ENCODE results near the gene KCNK10.

Gene KCNK10

DNA sequence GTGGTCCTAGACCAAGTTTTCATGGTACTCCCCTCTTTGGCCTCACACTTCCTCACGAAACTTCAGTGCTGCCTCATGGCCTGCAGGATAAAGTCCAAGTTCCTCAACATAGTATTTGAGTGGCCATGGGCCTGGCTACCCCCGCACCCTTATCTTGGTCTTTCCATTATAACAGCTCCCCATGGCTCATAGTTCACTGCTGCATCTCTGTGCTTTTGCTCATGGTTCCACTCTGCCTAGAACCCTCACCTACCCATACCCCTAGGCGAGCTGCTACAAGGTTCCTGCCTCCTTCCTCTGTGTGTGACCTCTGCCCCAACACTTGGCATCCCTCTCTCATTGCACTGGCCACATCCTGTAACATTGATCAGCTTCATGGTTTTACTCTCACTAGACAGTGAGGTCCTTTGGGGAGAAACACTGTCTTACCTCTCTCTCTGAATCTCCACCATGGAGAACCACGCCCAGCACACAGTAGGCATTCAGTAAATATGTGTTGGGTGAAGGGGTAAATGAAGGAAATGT, 159.3 kb downstream of the KCNK10 start:
- Histone ChIP-seq H3K27ac (no peak overlapping the region), H3K4me3 (ENCODE audit: low read depth in 1 of 2, low read length in 1 of 2) (no peak overlapping the region), H3K27me3 (peaks cover 23% of the 10 kb centered on the region), H3K4me1 (ENCODE audit: control insufficient read depth in 1 of 2, insufficient read depth in 1 of 2, low read depth in 1 of 2, low read length in 1 of 2) (no peaks in the 10 kb centered on the region), H3K9me3 (no peaks in the 10 kb centered on the region), H3K36me3 (no peaks in the 10 kb centered on the region)
- TF ChIP-seq, protein P1, sequence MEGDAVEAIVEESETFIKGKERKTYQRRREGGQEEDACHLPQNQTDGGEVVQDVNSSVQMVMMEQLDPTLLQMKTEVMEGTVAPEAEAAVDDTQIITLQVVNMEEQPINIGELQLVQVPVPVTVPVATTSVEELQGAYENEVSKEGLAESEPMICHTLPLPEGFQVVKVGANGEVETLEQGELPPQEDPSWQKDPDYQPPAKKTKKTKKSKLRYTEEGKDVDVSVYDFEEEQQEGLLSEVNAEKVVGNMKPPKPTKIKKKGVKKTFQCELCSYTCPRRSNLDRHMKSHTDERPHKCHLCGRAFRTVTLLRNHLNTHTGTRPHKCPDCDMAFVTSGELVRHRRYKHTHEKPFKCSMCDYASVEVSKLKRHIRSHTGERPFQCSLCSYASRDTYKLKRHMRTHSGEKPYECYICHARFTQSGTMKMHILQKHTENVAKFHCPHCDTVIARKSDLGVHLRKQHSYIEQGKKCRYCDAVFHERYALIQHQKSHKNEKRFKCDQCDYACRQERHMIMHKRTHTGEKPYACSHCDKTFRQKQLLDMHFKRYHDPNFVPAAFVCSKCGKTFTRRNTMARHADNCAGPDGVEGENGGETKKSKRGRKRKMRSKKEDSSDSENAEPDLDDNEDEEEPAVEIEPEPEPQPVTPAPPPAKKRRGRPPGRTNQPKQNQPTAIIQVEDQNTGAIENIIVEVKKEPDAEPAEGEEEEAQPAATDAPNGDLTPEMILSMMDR (IDR thresholded peaks at IDR 0.05) = no peak

DNA sequence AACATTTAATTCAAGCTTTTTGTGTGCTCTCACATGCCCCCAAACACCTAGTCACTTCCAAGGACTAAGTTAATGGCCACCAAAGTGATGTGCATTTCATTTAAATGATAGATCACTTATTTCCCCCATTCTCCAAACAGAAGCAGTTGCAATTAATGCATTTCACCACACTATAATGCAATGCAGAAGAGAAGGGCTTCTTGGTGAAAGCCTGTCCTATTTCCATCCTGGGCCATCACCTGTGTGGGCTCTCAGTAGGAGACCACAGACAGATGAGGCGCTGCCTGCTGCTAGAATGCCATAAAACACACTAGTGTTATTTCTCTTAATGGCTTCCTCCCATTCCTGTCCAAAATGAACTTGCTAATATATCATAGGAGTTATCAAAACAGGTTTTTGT, 166.9 kb downstream of the KCNK10 start:
- Histone ChIP-seq H3K36me3 (no peaks in the 10 kb centered on the region), H3K27ac (no peak overlapping the region), H3K4me1 (ENCODE audit: control insufficient read depth in 1 of 2, insufficient read depth in 1 of 2, low read depth in 1 of 2, low read length in 1 of 2) (no peaks in the 10 kb centered on the region), H3K4me3 (ENCODE audit: low read depth in 1 of 2, low read length in 1 of 2) (no peak overlapping the region), H3K27me3 (peaks cover 26% of the 10 kb centered on the region), H3K9me3 (no peaks in the 10 kb centered on the region)
- TF ChIP-seq, protein P1 (IDR thresholded peaks at IDR 0.05) = no peak

DNA sequence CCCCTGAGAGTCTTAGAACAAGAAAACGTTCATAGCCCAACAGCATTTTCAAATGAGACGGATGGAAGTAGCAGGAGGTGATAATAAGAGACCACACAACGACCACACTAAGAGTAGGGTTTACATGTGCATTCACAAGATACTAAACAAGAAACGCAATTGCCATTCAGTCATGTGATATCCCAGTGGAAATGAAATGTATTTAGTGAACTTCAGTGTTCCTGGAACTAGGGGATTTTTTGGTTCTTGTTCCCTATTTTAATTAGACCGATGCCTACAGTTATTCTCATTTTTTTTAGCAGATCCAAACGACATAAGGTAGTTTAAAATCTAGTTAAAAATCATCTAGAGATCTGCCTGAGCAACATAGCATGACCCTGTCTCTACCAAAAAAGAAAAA, 168.1 kb downstream of the KCNK10 start:
- Histone ChIP-seq H3K4me1 (ENCODE audit: control insufficient read depth in 1 of 2, insufficient read depth in 1 of 2, low read depth in 1 of 2, low read length in 1 of 2) (no peaks in the 10 kb centered on the region), H3K27ac (no peak overlapping the region), H3K36me3 (no peaks in the 10 kb centered on the region), H3K9me3 (no peaks in the 10 kb centered on the region), H3K27me3 (peaks cover 17% of the 10 kb centered on the region), H3K4me3 (ENCODE audit: low read depth in 1 of 2, low read length in 1 of 2) (no peak overlapping the region)
- TF ChIP-seq, protein P1 (IDR thresholded peaks at IDR 0.05) = no peak

DNA sequence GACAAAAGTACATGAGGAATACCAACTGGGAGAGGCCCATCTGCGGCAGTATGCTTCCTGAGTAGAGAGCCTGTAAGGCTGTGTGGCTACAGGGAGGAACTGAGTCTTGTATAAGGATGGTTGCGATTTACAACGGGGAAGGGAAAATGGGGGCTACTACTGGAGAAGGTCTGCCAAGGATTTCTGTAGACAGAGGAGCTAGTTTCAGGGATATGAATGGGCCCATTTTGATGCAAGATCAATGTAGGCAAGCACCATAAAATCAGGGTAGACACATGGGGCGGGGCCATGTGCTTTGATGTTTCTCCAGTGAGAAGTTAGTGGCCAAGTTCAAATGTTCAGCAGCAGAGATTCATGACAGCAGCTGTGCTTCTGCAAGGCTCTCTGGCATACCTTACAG, 168.7 kb downstream of the KCNK10 start:
- peaks cover 19% of the 10 kb centered on the region for H3K27me3 ChIP-seq
- H3K36me3 ChIP-seq = no peaks in the 10 kb centered on the region
- H3K27ac ChIP-seq = no peak overlapping the region
- H3K4me1 ChIP-seq (ENCODE audit: control insufficient read depth in 1 of 2, insufficient read depth in 1 of 2, low read depth in 1 of 2, low read length in 1 of 2) = no peaks in the 10 kb centered on the region
- TF ChIP-seq, protein P1 (IDR thresholded peaks at IDR 0.05) = no peak
- H3K4me3 ChIP-seq (ENCODE audit: low read depth in 1 of 2, low read length in 1 of 2) = no peak overlapping the region
- no peaks in the 10 kb centered on the region for H3K9me3 ChIP-seq

DNA sequence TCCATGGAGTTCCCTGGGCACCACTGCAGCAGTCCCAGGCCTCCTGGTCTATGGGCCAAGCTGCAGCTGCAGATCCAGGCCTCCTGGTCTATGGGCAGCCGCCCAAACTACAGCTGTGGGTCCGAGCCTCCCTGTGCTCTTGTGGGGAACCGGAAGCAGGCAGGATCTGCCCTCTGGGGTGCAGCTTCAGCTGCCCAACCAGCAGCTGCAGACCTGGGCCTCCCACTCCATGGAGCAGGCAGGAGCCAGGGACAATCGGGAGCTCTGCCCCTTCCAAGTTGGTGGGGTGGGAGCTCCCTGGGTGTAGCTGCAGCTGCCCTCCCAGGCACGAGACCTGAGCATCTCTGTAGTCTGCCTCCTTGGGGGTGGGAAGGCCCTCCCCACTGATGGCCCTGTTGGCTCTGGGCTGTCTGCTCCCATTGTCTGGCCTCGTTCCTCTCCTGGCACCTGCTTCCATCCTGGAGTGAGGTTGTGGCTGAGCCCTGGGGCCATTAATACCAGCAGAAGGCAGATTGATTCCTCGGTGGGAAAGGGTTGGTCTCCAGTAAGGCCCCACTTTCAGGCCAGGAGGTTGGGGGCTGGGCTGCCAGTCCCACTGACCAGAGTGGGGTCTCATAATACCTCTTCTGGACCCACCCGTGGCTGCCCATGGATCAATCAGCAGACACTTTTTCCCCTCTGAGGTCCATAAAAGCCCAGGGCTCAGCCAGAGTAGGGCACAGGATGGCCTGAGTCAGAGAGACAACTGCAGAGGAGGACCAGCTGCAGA, 176.0 kb downstream of the KCNK10 start:
- H3K9me3 ChIP-seq = no peaks in the 10 kb centered on the region
- no peak overlapping the region for H3K27ac ChIP-seq
- H3K36me3 ChIP-seq = no peaks in the 10 kb centered on the region
- H3K27me3 ChIP-seq = peaks cover 8% of the 10 kb centered on the region
- no peaks in the 10 kb centered on the region for H3K4me1 ChIP-seq (ENCODE audit: control insufficient read depth in 1 of 2, insufficient read depth in 1 of 2, low read depth in 1 of 2, low read length in 1 of 2)
- H3K4me3 ChIP-seq (ENCODE audit: low read depth in 1 of 2, low read length in 1 of 2) = no peak overlapping the region
- TF ChIP-seq, protein P1 (IDR thresholded peaks at IDR 0.05) = no peak

Data from neutrophil (primary cell).